SK-N-SH (cell line): ENCODE results near the gene PABPN1. TPM values are rescaled to one million over a fixed set of nuclear protein-coding genes. Genes with fewer than 3 reads are reported as not detected.

Experiments used
- CTCF ChIA-PET: fragments of 300-600, 350-600 bp; formaldehyde crosslinking; extraction: SDS; loops from one replicate; lab custom pipeline; 2021; lab: Yijun Ruan, JAX
- POLR2A ChIA-PET: fragments of 350-600 bp; sonication (Branson Sonifier 250); formaldehyde crosslinking; extraction: SDS; loops from one replicate; lab custom pipeline; 2020; ENCODE audit warnings: antibody characterized with exemption, inconsistent platforms; lab: Yijun Ruan, JAX
- DNase-seq: peaks from one replicate; pipeline ENCODE4 v3.0.0; 2012
- H2AFZ ChIP-seq: fragments of 200-600 bp; sonication (generic); 2 replicates; pipeline ENCODE4 v1.8.1; 2016; ENCODE audit warnings: antibody characterized with exemption, mild to moderate bottlenecking, low read depth
- H3F3A ChIP-seq: fragments of 200-600 bp; sonication (generic); replicated peaks from 2 replicates; pipeline ENCODE3; 2016; ENCODE audit warnings: antibody characterized with exemption, mild to moderate bottlenecking; ENCODE audit not compliant: insufficient read depth
- H3K27ac ChIP-seq, 2 experiments: fragments of 200-500 bp in 1 of 2; fragments of 200-600 bp in 1 of 2; sonication (Bioruptor generic) in 1 of 2; sonication (generic), shearing (Covaris generic) in 1 of 2; 2 replicates each; pipeline versions ENCODE4 v1.5.1 to v1.6.1; 2014 to 2016; ENCODE audit warnings: low read depth in 2 of 2, inconsistent platforms in 1 of 2, low read length in 1 of 2, mild to moderate bottlenecking in 1 of 2, mixed read lengths in 1 of 2
- H3K27me3 ChIP-seq: fragments of 200-600 bp; sonication (generic), shearing (Covaris generic); 2 replicates; pipeline ENCODE4 v1.6.1; 2016; ENCODE audit warnings: mixed run types; ENCODE audit not compliant: insufficient read depth
- H3K36me3 ChIP-seq, 2 experiments: fragments of 200-500 bp in 1 of 2; fragments of 200-600 bp in 1 of 2; sonication (Bioruptor generic) in 1 of 2; sonication (generic) in 1 of 2; replicated peaks in 1 of 2; 2 replicates each; pipeline versions ENCODE3 to v1.5.1; 2014 to 2016; ENCODE audit warnings: low read length in 1 of 2, mild to moderate bottlenecking in 1 of 2; ENCODE audit not compliant: insufficient read depth in 2 of 2, control insufficient read depth in 1 of 2
- H3K4me1 ChIP-seq, 2 experiments: fragments of 200-500 bp in 1 of 2; fragments of 200-600 bp in 1 of 2; sonication (Bioruptor generic) in 1 of 2; sonication (generic), shearing (Covaris generic) in 1 of 2; 2 replicates each; pipeline versions ENCODE4 v1.5.1 to v1.6.1; 2014 to 2016; ENCODE audit warnings: low read depth in 1 of 2, low read length in 1 of 2, mixed run types in 1 of 2; ENCODE audit not compliant: insufficient read depth in 2 of 2, control insufficient read depth in 1 of 2
- H3K4me2 ChIP-seq: fragments of 200-600 bp; sonication (generic), shearing (Covaris generic); 2 replicates; pipeline ENCODE4 v1.6.1; 2017; ENCODE audit warnings: mixed run types
- H3K4me3 ChIP-seq, 2 experiments: fragments of 200-500 bp in 1 of 2; fragments of 200-600 bp in 1 of 2; sonication (Bioruptor generic) in 1 of 2; sonication (generic), shearing (Covaris generic) in 1 of 2; 2 replicates each; pipeline versions ENCODE4 v1.5.1 to v1.8.1; 2014 to 2016; ENCODE audit warnings: low read depth in 2 of 2, inconsistent platforms in 1 of 2, low read length in 1 of 2, mild to moderate bottlenecking in 1 of 2, mixed read lengths in 1 of 2, moderate library complexity in 1 of 2
- H3K79me2 ChIP-seq: fragments of 200-600 bp; sonication (generic); 2 replicates; pipeline ENCODE4 v1.8.1; 2017; ENCODE audit warnings: mild to moderate bottlenecking; ENCODE audit not compliant: insufficient read depth
- H3K9ac ChIP-seq: fragments of 200-600 bp; sonication (generic); 2 replicates; pipeline ENCODE4 v1.6.1; 2017; ENCODE audit warnings: mixed run types
- H3K9me2 ChIP-seq: fragments of 200-600 bp; sonication (generic); 2 replicates; pipeline ENCODE4 v1.6.1; 2017; ENCODE audit warnings: mixed run types
- H3K9me3 ChIP-seq: fragments of 200-600 bp; sonication (generic); 2 replicates; pipeline ENCODE4 v1.6.1; 2017; ENCODE audit warnings: mixed run types, mild to moderate bottlenecking, moderate library complexity
- H4K20me1 ChIP-seq: fragments of 200-600 bp; sonication (generic); 2 replicates; pipeline ENCODE4 v1.6.1; 2017; ENCODE audit warnings: mild to moderate bottlenecking, mixed run types; ENCODE audit not compliant: insufficient read depth
- EP300 ChIP-seq, 2 experiments: IDR thresholded peaks; 2 replicates each; pipeline versions ENCODE4 v1.4.0 to v1.6.1; 2012; ENCODE audit warnings: borderline replicate concordance in 1 of 2, low read depth in 1 of 2, low read length in 1 of 2
- EZH2phosphoT487 ChIP-seq: fragments of 200-600 bp; sonication (generic); IDR thresholded peaks from 2 replicates; pipeline ENCODE4 v1.6.1; 2017; ENCODE audit warnings: low read depth, mixed run types, mild to moderate bottlenecking, antibody characterized with exemption, moderate library complexity, borderline replicate concordance
- FOXJ3 ChIP-seq: sonication (generic); formaldehyde crosslinking; IDR thresholded peaks from 2 replicates; pipeline ENCODE4 v1.5.1; 2020; ENCODE audit warnings: mild to moderate bottlenecking, missing genetic modification reagents
- GATA2 ChIP-seq: sonication (generic); formaldehyde crosslinking; IDR thresholded peaks from 2 replicates; pipeline ENCODE4 v1.5.0; 2020; ENCODE audit warnings: mild to moderate bottlenecking, missing genetic modification reagents
- JUND ChIP-seq: IDR thresholded peaks from 2 replicates; pipeline ENCODE4 v1.4.0; 2012
- MEF2A ChIP-seq: IDR thresholded peaks from 2 replicates; pipeline ENCODE4 v1.4.0; 2012; ENCODE audit warnings: low read depth, borderline replicate concordance
- RAD21 ChIP-seq: IDR thresholded peaks from 2 replicates; pipeline ENCODE4 v1.6.1; 2012; ENCODE audit warnings: mild to moderate bottlenecking, low read length
- RFX5 ChIP-seq: IDR thresholded peaks from 2 replicates; pipeline ENCODE4 v1.6.1; 2012; ENCODE audit warnings: mild to moderate bottlenecking, improper control_type of control experiment, low read length
- SIN3A ChIP-seq: IDR thresholded peaks from 2 replicates; pipeline ENCODE4 v1.6.1; 2012; ENCODE audit warnings: low read depth, mild to moderate bottlenecking, low read length, moderate library complexity, borderline replicate concordance
- TAF1 ChIP-seq: IDR thresholded peaks from 2 replicates; pipeline ENCODE4 v1.6.1; 2012; ENCODE audit warnings: low read depth, mild to moderate bottlenecking, low read length, moderate library complexity, borderline replicate concordance
- TEAD4 ChIP-seq: IDR thresholded peaks from 2 replicates; pipeline ENCODE4 v1.4.0; 2012; ENCODE audit warnings: mild to moderate bottlenecking, borderline replicate concordance; ENCODE audit not compliant: insufficient read depth
- YY1 ChIP-seq: IDR thresholded peaks from 2 replicates; pipeline ENCODE4 v1.4.0; 2012; ENCODE audit warnings: low read depth, mild to moderate bottlenecking
- WGBS: methylation state at CpG from one replicate; pipeline ENCODE4 v1.1.6; 2017; ENCODE audit warnings: low lambda C conversion rate; 5-methylcytosine and 5-hydroxymethylcytosine counted together
- polyA plus RNA-seq, 3 experiments: library from polyadenylated mRNA; depleted of rRNA; stranded (reverse); fragments of >200 nt; gene quantifications; 2 replicates each; pipeline ENCODE4 v1.2.3, GENCODE V29; 2012
- TF ChIP-seq, protein P1 (sequence below): IDR thresholded peaks from 2 replicates; pipeline ENCODE4 v1.4.0; 2012; ENCODE audit warnings: low read depth, borderline replicate concordance
- TF ChIP-seq, protein P2 (sequence below): fragments of 200-600 bp; sonication (generic); IDR thresholded peaks from 2 replicates; pipeline ENCODE4 v1.6.1; 2017; ENCODE audit warnings: antibody characterized with exemption, mild to moderate bottlenecking, moderate library complexity
- TF ChIP-seq, protein P3 (sequence below): IDR thresholded peaks from 2 replicates; pipeline ENCODE4 v1.4.0; 2012; ENCODE audit warnings: low read depth, borderline replicate concordance

The PABPN1 gene
- polyA plus RNA-seq, 1 of the 3 experiments (the other 2 are of a cell fraction), result 266 TPM

DNA sequence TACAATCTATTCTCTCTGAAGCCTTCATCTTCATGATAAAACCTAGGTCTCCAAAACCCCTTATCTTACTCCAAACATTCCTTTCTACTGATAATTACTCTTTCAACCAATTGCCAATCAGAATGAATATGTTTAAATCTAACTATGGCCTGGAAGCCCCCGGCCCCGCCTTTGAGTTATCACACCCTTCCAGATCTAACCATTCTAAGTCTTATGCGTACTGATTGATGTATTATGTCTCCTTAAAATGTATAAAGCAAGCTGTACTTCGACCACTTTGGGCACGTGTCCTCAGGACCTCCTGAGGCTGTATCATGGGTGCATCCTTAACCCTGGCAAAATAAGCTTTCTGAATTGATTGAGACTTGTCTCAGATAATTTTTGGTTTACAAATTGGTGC lies 14.4 kb downstream of the PABPN1 start:
- Histone ChIP-seq H3K4me3 (no peak overlapping the region), H3K79me2 (no peaks in the 10 kb centered on the region), H4K20me1 (no peaks in the 10 kb centered on the region), H3K9me3 (peaks cover 8% of the 10 kb centered on the region; the same call in 1 of the 2 replicates), H3K36me3 (no peaks in the 10 kb centered on the region), H3K9me2 (no peaks in the 10 kb centered on the region), H3K4me2 (no peak overlapping the region), H3K9ac (no peak overlapping the region), H3K27me3 (peaks cover 13% of the 10 kb centered on the region; the same call in 1 of the 2 replicates), H3K27ac (no peak overlapping the region)
- POLR2A ChIA-PET, result no interaction called here
- no peak for DNase-seq
- 16% methylated on average over 5 of the region's 5 CpGs for whole genome bisulfite sequencing
- TF ChIP-seq RFX5 (no peak), FOXJ3 (CRISPR knock-in tag) (no peak), GATA2 (no peak)
- TF ChIP-seq, all 33 proteins: peak for 0
- CTCF ChIA-PET, result interaction anchor here (0.8 to 2.6 kb wide), 6 partner anchors 9 to 224 kb away, joined by 3 to 14 read pairs (median 3); partner anchors contain the start of gene SLC22A17
- no peak overlapping the region for H2AFZ ChIP-seq
- H3F3A ChIP-seq, result no peaks in the 10 kb centered on the region
- no peaks in the 10 kb centered on the region for H3K4me1 ChIP-seq

DNA sequence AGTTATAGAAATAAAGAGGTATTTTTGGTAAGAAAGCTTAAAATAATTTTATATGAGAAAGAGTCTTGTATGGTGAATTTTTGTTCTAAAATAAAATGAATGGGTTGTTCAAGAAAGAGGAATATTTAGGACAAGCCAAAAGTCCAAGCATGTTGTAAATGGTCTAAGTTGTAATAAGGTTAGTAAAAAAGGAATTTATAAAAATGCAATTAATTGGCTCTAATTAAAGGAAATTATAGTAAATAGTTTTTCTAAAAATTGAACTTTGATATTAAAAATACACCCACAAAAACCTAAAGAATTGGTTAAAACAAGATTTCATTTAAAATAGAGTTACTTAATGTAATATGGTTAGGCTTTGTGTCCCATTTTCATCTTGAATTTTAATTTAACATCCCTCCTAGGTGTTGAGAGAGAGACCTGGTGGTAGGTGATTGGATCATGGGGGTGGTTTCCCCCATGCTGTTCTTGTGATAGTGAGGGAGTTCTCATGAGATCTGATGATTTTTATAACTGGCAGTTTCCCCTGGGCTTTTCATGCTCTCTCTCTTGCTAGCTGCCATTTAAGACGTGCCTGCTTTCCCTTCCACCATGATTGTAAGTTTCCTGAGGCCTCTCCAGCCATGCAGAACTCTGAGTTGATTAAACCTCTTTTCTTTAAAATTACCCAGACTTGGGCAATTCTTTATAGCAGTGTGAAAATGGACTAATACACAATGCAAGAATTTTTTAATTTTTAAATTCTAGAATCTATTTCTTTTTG lies 18.4 kb downstream of the PABPN1 start:
- Histone ChIP-seq H3K36me3 (no peaks in the 10 kb centered on the region), H3K79me2 (no peaks in the 10 kb centered on the region), H2AFZ (no peak overlapping the region), H3K4me3 (no peak overlapping the region), H3K9ac (no peak overlapping the region), H3F3A (no peaks in the 10 kb centered on the region), H3K9me2 (no peaks in the 10 kb centered on the region), H3K4me2 (no peak overlapping the region), H3K27ac (no peak overlapping the region), H3K4me1 (no peaks in the 10 kb centered on the region), H3K9me3 (peaks cover 8% of the 10 kb centered on the region; the same call in 1 of the 2 replicates), H3K27me3 (0 out of 2 replicates have a peak, but pooled peaks cover 3% of the 10 kb centered on the region), H4K20me1 (no peaks in the 10 kb centered on the region)
- WGBS, result 0% methylated on average over 1 of the region's 1 CpG
- TF ChIP-seq EP300 (IDR thresholded peaks at IDR 0.05; ENCODE audit: borderline replicate concordance in 1 of 2, low read depth in 1 of 2, low read length in 1 of 2), result no peak
- no peak for TF ChIP-seq RAD21
- no peak for TF ChIP-seq FOXJ3 (CRISPR knock-in tag)
- TF ChIP-seq MEF2A, result no peak
- no peak for TF ChIP-seq SIN3A
- no peak for TF ChIP-seq JUND
- no peak for TF ChIP-seq EZH2phosphoT487
- DNase-seq, result no peak
- ChIA-PET POLR2A (no interaction called here), CTCF (interaction anchor here (1.4 to 1.9 kb wide), 2 partner anchors 12 to 20 kb away, joined by 4 read pairs; no protein-coding TSS in a partner anchor)

DNA sequence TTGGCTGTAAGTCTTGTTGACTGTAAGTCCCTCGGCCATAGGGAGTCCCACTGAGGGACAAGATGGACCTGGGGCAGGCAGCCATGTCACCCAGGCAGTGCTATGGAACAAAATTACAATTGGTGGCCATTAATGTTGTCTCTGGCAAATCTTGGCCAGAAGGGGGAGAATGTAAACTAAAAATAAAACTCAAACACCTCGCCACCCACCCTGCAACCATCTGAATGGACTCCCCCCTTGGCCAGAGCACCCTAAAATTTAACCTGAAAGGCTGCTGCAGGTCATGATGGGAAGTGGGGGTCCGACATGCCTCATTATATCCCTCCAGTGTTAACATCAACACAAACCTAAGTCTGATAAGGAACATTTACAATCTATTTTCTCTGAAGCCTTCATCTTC lies 23.2 kb downstream of the PABPN1 start:
- POLR2A ChIA-PET, result interaction anchor here (2.0 to 2.7 kb wide), 2 partner anchors 21 to 24 kb away, joined by 4 to 7 read pairs; partner anchors contain the start of gene PABPN1
- TF ChIP-seq TEAD4, result no peak
- no peak for TF ChIP-seq YY1
- no peak for TF ChIP-seq EZH2phosphoT487
- TF ChIP-seq, protein P1, sequence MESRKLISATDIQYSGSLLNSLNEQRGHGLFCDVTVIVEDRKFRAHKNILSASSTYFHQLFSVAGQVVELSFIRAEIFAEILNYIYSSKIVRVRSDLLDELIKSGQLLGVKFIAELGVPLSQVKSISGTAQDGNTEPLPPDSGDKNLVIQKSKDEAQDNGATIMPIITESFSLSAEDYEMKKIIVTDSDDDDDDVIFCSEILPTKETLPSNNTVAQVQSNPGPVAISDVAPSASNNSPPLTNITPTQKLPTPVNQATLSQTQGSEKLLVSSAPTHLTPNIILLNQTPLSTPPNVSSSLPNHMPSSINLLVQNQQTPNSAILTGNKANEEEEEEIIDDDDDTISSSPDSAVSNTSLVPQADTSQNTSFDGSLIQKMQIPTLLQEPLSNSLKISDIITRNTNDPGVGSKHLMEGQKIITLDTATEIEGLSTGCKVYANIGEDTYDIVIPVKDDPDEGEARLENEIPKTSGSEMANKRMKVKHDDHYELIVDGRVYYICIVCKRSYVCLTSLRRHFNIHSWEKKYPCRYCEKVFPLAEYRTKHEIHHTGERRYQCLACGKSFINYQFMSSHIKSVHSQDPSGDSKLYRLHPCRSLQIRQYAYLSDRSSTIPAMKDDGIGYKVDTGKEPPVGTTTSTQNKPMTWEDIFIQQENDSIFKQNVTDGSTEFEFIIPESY, result no peak
- TF ChIP-seq RFX5, result no peak
- TF ChIP-seq SIN3A, result no peak
- TF ChIP-seq, protein P2, sequence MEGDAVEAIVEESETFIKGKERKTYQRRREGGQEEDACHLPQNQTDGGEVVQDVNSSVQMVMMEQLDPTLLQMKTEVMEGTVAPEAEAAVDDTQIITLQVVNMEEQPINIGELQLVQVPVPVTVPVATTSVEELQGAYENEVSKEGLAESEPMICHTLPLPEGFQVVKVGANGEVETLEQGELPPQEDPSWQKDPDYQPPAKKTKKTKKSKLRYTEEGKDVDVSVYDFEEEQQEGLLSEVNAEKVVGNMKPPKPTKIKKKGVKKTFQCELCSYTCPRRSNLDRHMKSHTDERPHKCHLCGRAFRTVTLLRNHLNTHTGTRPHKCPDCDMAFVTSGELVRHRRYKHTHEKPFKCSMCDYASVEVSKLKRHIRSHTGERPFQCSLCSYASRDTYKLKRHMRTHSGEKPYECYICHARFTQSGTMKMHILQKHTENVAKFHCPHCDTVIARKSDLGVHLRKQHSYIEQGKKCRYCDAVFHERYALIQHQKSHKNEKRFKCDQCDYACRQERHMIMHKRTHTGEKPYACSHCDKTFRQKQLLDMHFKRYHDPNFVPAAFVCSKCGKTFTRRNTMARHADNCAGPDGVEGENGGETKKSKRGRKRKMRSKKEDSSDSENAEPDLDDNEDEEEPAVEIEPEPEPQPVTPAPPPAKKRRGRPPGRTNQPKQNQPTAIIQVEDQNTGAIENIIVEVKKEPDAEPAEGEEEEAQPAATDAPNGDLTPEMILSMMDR, result no peak
- TF ChIP-seq, protein P3, sequence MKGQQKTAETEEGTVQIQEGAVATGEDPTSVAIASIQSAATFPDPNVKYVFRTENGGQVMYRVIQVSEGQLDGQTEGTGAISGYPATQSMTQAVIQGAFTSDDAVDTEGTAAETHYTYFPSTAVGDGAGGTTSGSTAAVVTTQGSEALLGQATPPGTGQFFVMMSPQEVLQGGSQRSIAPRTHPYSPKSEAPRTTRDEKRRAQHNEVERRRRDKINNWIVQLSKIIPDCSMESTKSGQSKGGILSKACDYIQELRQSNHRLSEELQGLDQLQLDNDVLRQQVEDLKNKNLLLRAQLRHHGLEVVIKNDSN, result no peak
- no peak for TF ChIP-seq MEF2A
- TF ChIP-seq TAF1, result no peak

More for the DNA sequence above, 23.2 kb downstream of the PABPN1 start:
- Histone ChIP-seq H3K4me2 (no peak overlapping the region), H3K79me2 (no peaks in the 10 kb centered on the region), H3F3A (no peaks in the 10 kb centered on the region), H3K27ac (no peak overlapping the region), H3K4me1 (no peaks in the 10 kb centered on the region), H4K20me1 (no peaks in the 10 kb centered on the region), H3K36me3 (peaks cover 0 to 2% of the 10 kb centered on the region in 2 experiments), H3K27me3 (no peaks in the 10 kb centered on the region), H3K9me3 (peaks cover 3% of the 10 kb centered on the region; the same call in 1 of the 2 replicates), H2AFZ (no peak overlapping the region), H3K9ac (no peak overlapping the region), H3K9me2 (no peaks in the 10 kb centered on the region), H3K4me3 (no peak overlapping the region)
- 38% methylated on average over 3 of the region's 3 CpGs for WGBS
- no peak for DNase-seq
- CTCF ChIA-PET, result interaction anchor here (0.7 to 3.5 kb wide), 6 partner anchors 9 to 134 kb away, joined by 3 to 19 read pairs (median 10); no protein-coding TSS in a partner anchor
